ENCODE measurements around the gene FBXL12.

GRCh38 chr19:9863759-9864158 lies 44.9 kb upstream of the FBXL12 start:
- TF ChIP-seq, protein P1, sequence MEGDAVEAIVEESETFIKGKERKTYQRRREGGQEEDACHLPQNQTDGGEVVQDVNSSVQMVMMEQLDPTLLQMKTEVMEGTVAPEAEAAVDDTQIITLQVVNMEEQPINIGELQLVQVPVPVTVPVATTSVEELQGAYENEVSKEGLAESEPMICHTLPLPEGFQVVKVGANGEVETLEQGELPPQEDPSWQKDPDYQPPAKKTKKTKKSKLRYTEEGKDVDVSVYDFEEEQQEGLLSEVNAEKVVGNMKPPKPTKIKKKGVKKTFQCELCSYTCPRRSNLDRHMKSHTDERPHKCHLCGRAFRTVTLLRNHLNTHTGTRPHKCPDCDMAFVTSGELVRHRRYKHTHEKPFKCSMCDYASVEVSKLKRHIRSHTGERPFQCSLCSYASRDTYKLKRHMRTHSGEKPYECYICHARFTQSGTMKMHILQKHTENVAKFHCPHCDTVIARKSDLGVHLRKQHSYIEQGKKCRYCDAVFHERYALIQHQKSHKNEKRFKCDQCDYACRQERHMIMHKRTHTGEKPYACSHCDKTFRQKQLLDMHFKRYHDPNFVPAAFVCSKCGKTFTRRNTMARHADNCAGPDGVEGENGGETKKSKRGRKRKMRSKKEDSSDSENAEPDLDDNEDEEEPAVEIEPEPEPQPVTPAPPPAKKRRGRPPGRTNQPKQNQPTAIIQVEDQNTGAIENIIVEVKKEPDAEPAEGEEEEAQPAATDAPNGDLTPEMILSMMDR (IDR thresholded peaks at IDR 0.05): no peak
- TF ChIP-seq POLR2AphosphoS5 (IDR thresholded peaks at IDR 0.05) (no peak), POLR2A (IDR thresholded peaks at IDR 0.05) (no peak)

Data from prostate gland (tissue), 2 donors.